ENCODE results near the gene MGAT4A.

GRCh38 chr2:98632351-98632750 lies 98.6 kb downstream of the MGAT4A start:
- no peak for TF ChIP-seq GTF2F1 (IDR thresholded peaks at IDR 0.05; ENCODE audit: low read length)
- TF ChIP-seq EZH2 (conservative IDR thresholded peaks at IDR 0.05; ENCODE audit: low read depth, low read length): no peak
- no peak for TF ChIP-seq ZBTB4 (CRISPR knock-in tag; IDR thresholded peaks at IDR 0.05; ENCODE audit: borderline replicate concordance)
- TF ChIP-seq ZKSCAN8 (CRISPR knock-in tag; IDR thresholded peaks at IDR 0.05; ENCODE audit: borderline replicate concordance): no peak
- TF ChIP-seq CTCF (CRISPR knock-in tag; IDR thresholded peaks at IDR 0.05): no peak
- no peak for TF ChIP-seq SOX5 (CRISPR knock-in tag; IDR thresholded peaks at IDR 0.05; ENCODE audit: borderline replicate concordance)
- no peak for TF ChIP-seq ZFP36L1 (CRISPR knock-in tag; IDR thresholded peaks at IDR 0.05)
- TF ChIP-seq RARA (CRISPR knock-in tag; IDR thresholded peaks at IDR 0.05): no peak
- no peak for TF ChIP-seq FOSL2 (CRISPR knock-in tag; IDR thresholded peaks at IDR 0.05)
- no peak for TF ChIP-seq PREB (CRISPR knock-in tag; IDR thresholded peaks at IDR 0.05)
- no peak for TF ChIP-seq BRCA1 (CRISPR knock-in tag; IDR thresholded peaks at IDR 0.05)
